Measurements from ENCODE around the gene ACTN4. TPM values are rescaled to one million over a fixed set of nuclear protein-coding genes. Genes with fewer than 3 reads are reported as not detected.

ACTN4 gene
- total and polyA plus RNA-seq, 2 of the 4 experiments (the other 2 are of a cell fraction): 541 to 659 TPM

DNA sequence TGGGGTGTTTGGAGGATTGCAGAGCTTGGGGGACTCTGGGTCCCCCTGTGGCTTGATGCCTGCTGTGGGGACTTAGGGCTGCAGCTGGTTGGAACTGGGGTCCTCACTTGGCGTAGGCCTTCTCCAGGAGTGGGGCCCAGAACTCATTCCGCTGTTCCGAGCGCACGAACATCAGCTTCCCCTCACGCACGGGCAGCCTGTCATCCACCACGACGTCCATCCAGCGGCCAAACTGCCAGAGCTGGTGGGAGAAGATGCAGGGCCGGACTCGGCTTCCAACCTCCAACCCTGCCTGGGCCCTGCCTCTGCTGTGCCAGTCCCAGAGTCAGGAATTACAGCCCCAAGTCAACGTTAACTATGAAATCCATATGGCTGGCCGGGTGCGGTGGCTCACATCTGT lies 94.2 kb downstream of the ACTN4 start:
- ChIA-PET CTCF (no interaction called here), POLR2A (ENCODE audit: unreplicated experiment) (no interaction called here)
- no peak overlapping the region for H3K4me2 ChIP-seq (ENCODE audit: low read depth, low read length)
- H2AK9ac ChIP-seq (replicated peaks; ENCODE audit: low read depth, low read length, poor library complexity): no peak overlapping the region
- H2AK5ac ChIP-seq (ENCODE audit: low read depth, low read length): no peak overlapping the region
- no peak overlapping the region for H2BK5ac ChIP-seq (ENCODE audit: low read depth, low read length, poor library complexity, severe bottlenecking)
- no peak overlapping the region for H3K27ac ChIP-seq (ENCODE audit: insufficient read depth, low read length)
- H3K56ac ChIP-seq (ENCODE audit: extremely low read depth, insufficient read depth, low read length): no peak overlapping the region
- intact Hi-C loops (cut with micrococcal nuclease): no loop called here
- H3K9me1 ChIP-seq (ENCODE audit: insufficient read depth, low read length): no peaks in the 10 kb centered on the region
- H4K20me1 ChIP-seq (ENCODE audit: insufficient read depth, low read length): no peaks in the 10 kb centered on the region
- H2BK15ac ChIP-seq (ENCODE audit: low read depth, low read length): no peak overlapping the region
- in situ Hi-C loops (cut with MboI; ENCODE audit: low sequenced_read_pairs): loop anchor here (25.0 kb wide), 1 partner anchor 171 kb away; the partner anchor contains the start of gene CCER2
- H3K18ac ChIP-seq (ENCODE audit: low read depth, low read length): no peak overlapping the region
- no peak overlapping the region for H3K14ac ChIP-seq (replicated peaks; ENCODE audit: low read depth, low read length)
- no peak overlapping the region for H3K9ac ChIP-seq (ENCODE audit: low read depth, low read length)
- WGBS, 2 experiments (ENCODE audit: extremely low coverage in 2 of 2, insufficient read length in 1 of 2): 85% methylated on average over 15 of the region's 15 CpGs; no CpG with 5 or more reads in 1 of the 2 experiments
- no peak overlapping the region for H2BK120ac ChIP-seq (ENCODE audit: low read depth, low read length)
- TF ChIP-seq BHLHE40 (IDR thresholded peaks at IDR 0.05; ENCODE audit: low read depth, low read length): no peak
- TF ChIP-seq RAD21 (IDR thresholded peaks at IDR 0.05; ENCODE audit: low read length): no peak
- TF ChIP-seq MXI1 (IDR thresholded peaks at IDR 0.05; ENCODE audit: borderline replicate concordance, low read depth, low read length): no peak
- no peak for TF ChIP-seq RCOR1 (IDR thresholded peaks at IDR 0.05; ENCODE audit: insufficient replicate concordance, low read length)
- no peak for TF ChIP-seq POLR2A (IDR thresholded peaks at IDR 0.05; ENCODE audit: low read depth, low read length)
- no peak for TF ChIP-seq SMC3 (IDR thresholded peaks at IDR 0.05; ENCODE audit: low read depth, low read length)
- no peak for TF ChIP-seq FOS (IDR thresholded peaks at IDR 0.05; ENCODE audit: low read depth, low read length)
- TF ChIP-seq MAFK (IDR thresholded peaks at IDR 0.05; ENCODE audit: low read depth, low read length): no peak
- no peak for TF ChIP-seq CEBPB (IDR thresholded peaks at IDR 0.05; ENCODE audit: low read depth, low read length)
- TF ChIP-seq, protein P1, sequence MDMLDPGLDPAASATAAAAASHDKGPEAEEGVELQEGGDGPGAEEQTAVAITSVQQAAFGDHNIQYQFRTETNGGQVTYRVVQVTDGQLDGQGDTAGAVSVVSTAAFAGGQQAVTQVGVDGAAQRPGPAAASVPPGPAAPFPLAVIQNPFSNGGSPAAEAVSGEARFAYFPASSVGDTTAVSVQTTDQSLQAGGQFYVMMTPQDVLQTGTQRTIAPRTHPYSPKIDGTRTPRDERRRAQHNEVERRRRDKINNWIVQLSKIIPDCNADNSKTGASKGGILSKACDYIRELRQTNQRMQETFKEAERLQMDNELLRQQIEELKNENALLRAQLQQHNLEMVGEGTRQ (IDR thresholded peaks at IDR 0.05; ENCODE audit: low read depth, low read length): no peak
- TF ChIP-seq, protein P2, sequence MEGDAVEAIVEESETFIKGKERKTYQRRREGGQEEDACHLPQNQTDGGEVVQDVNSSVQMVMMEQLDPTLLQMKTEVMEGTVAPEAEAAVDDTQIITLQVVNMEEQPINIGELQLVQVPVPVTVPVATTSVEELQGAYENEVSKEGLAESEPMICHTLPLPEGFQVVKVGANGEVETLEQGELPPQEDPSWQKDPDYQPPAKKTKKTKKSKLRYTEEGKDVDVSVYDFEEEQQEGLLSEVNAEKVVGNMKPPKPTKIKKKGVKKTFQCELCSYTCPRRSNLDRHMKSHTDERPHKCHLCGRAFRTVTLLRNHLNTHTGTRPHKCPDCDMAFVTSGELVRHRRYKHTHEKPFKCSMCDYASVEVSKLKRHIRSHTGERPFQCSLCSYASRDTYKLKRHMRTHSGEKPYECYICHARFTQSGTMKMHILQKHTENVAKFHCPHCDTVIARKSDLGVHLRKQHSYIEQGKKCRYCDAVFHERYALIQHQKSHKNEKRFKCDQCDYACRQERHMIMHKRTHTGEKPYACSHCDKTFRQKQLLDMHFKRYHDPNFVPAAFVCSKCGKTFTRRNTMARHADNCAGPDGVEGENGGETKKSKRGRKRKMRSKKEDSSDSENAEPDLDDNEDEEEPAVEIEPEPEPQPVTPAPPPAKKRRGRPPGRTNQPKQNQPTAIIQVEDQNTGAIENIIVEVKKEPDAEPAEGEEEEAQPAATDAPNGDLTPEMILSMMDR (conservative IDR thresholded peaks at IDR 0.05; ENCODE audit: low read depth, low read length): no peak
- TF ChIP-seq RFX5 (IDR thresholded peaks at IDR 0.05; ENCODE audit: low read depth, low read length): no peak
- no peak for TF ChIP-seq NFE2L2 (IDR thresholded peaks at IDR 0.05; ENCODE audit: low read depth, low read length)
- TF ChIP-seq, protein P3, sequence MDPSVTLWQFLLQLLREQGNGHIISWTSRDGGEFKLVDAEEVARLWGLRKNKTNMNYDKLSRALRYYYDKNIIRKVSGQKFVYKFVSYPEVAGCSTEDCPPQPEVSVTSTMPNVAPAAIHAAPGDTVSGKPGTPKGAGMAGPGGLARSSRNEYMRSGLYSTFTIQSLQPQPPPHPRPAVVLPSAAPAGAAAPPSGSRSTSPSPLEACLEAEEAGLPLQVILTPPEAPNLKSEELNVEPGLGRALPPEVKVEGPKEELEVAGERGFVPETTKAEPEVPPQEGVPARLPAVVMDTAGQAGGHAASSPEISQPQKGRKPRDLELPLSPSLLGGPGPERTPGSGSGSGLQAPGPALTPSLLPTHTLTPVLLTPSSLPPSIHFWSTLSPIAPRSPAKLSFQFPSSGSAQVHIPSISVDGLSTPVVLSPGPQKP (IDR thresholded peaks at IDR 0.05; ENCODE audit: borderline replicate concordance, low read depth, low read length): no peak
- no peak for TF ChIP-seq MAZ (IDR thresholded peaks at IDR 0.05; ENCODE audit: borderline replicate concordance, low read depth, low read length)
- no peak for TF ChIP-seq CHD1 (IDR thresholded peaks at IDR 0.05; ENCODE audit: low read depth, low read length)
- dilution Hi-C loops (cut with HindIII; ENCODE audit: low sequenced_read_pairs, unreplicated experiment): no loop called here
- H3K4me3 ChIP-seq (ENCODE audit: insufficient read depth, low read depth, low read length): no peak overlapping the region
- DNase-seq (no peak), ATAC-seq (ENCODE audit: low read depth) (no peak)
- no peaks in the 10 kb centered on the region for H3K4me1 ChIP-seq (ENCODE audit: control insufficient read depth, insufficient read depth, low read length)
- H4K8ac ChIP-seq (ENCODE audit: low read depth in 2 of 2, low read length in 2 of 2): no peak overlapping the region
- no peak overlapping the region for H4K5ac ChIP-seq (ENCODE audit: low read depth, low read length)
- H3K23ac ChIP-seq (ENCODE audit: low read depth, low read length): no peak overlapping the region
- BruUV-seq (replicated peaks): no TSS peak
- H2AFZ ChIP-seq (replicated peaks; ENCODE audit: low read length, poor library complexity): peak overlapping the region; percentile 67
- H3K36me3 ChIP-seq (ENCODE audit: control insufficient read depth, insufficient read depth, low read length): no peaks in the 10 kb centered on the region
- no peaks in the 10 kb centered on the region for H3K79me1 ChIP-seq (ENCODE audit: low read depth in 1 of 2, low read length in 2 of 2)
- no peak overlapping the region for H4K91ac ChIP-seq (ENCODE audit: insufficient read depth, low read depth, low read length)
- H2BK20ac ChIP-seq (ENCODE audit: low read depth, low read length): no peak overlapping the region
- no peaks in the 10 kb centered on the region; the same call in 1 of the 2 replicates for H3K27me3 ChIP-seq (ENCODE audit: control insufficient read depth, insufficient read depth, low read length)
- H3K9me3 ChIP-seq (ENCODE audit: control insufficient read depth, insufficient read depth, low read length): no peaks in the 10 kb centered on the region
- H3K4ac ChIP-seq (ENCODE audit: low read depth, low read length): no peak overlapping the region

Measured in IMR-90 (cell line).